Measurements from ENCODE around the gene TNIK.
"Not testable (repeated sequence)": the region's sequence is repeated elsewhere in the genome, so short reads cannot be mapped to it uniquely, and the experiment has no call there.

Gene TNIK

DNA sequence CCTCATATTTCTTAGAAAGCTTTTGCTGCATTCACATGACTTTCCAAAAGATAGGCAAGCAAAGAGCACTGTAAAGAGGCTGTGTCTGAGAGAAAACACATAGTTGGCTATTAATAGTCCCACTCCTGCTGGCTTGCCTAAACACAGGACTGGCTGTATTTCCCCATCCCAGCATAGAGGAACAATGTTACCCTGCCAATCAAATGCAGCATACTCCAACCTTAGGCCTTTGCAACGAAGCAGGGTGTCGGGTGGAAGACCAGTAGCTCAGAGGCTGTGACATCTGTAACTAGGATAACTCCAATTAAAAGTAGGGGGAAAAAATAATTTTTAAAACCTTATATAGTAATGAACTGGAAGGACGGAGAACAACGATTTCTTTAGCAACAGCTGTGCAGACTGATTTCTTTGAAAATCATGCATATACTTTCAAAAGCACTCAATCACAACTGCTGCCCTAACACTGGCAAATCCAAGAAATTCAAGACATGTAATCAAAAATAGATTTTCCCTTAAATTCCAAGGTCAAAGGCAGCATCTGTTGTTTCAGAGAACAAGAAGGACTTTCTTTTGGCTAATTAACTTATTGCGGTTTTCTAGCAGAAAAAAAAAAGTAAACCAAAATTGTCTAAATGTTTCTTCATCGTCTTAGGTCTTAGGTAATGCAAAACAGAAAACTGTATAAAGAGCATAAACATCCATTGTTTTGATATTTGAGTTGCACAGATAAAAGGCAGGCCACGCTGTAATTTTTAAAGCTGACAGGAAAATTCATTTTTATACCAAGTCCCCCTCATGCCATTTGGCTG is 139.3 kb downstream of the TNIK start:
- in situ Hi-C loops (cut with MboI; ENCODE audit: low sequenced_read_pairs), result no loop called here

DNA sequence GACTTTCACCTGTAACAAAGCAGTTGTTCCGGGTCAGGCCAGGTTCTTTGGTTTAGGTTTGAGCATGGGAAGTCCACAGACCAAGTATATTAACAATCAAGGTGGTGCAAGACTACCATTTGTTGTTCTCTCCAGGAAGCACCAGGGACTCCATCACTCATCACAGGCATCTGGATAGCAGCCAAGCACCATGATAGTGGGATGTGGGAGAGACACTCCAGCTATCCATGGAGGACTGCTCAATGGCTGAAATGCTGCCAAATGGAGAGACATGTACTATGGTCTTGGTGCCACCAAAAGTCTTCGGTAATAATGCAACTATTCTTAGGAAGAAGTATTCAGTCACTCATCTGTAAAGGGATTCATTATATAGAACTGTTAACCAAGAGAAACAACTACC is 143.0 kb downstream of the TNIK start:
- in situ Hi-C loops (cut with MboI; ENCODE audit: low sequenced_read_pairs), result no loop called here

DNA sequence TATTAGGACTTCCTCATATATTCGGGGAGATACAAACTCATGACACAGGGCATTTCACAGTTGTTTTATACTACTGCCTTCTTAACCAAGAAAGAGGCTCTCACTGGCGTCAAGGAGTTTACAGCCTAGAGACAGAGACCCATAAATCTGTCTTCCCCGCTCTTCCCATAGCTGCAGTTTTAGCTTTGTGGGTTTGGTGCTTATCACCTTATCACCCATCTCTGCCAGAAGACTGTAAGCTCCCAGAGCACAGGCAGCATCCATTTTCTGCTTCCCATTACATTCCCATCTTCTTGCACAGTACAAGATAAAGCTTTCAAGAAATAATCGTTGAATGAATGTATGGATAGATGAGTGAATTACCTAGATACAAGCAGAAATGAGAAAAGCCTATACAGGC is 144.3 kb downstream of the TNIK start:
- in situ Hi-C loops (cut with MboI; ENCODE audit: low sequenced_read_pairs), result no loop called here

DNA sequence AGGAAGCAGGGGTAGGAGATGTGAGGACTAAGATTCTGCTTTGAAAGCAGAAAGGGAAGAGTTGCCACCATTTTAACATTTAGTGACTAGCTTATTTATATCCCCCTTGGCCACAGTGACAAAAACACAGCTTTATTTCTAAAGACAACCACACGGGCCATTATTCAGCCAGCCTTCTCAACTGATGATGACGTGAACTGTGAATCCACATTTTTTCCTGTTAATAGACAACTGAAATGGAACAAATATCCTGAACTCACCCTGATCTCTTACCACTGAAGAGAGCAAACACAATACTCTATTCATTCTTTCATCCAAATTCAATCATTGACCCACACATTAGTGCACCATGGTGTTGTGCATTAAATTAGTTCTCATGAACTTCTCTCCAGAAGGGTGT is 145.1 kb downstream of the TNIK start:
- in situ Hi-C loops (cut with MboI; ENCODE audit: low sequenced_read_pairs), result no loop called here

DNA sequence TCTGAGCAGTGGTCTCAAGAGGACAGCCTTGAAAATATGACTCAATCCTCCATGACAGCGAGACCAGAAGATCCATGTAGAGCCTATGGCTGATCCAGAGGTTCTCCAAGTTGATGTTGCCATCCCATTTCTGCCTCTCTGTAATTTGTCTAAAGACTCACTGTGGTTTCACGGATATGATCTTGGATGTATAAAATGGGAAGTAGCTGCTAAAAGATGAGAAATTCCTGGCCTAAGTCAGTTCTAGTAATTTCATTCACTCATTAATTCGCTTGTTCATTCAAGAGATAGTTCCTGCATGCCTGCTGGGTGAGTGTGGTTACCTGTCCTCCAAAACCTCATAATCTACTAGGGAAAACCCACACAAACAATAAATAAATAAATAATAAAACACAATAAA is 145.9 kb downstream of the TNIK start:
- in situ Hi-C loops (cut with MboI; ENCODE audit: low sequenced_read_pairs), result no loop called here

DNA sequence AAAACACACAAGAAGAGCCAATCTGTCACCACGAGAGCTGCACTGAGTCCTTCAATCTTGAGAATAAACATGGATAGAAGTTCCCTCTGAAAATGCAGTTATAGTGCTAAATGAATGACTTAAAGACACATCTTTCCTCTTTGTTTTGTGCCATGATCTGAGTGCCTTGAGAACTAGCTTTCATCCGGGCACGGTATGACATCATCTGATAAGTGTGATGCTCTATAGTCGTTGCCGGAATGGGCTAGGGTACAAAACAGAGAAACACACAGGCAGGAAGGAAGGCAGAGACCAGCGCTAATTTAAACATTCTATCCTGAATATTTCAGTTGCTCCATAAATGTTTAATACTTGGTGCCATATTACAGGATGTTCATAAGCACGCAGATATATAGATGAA is 146.5 kb downstream of the TNIK start:
- in situ Hi-C loops (cut with MboI; ENCODE audit: low sequenced_read_pairs), result no loop called here

DNA sequence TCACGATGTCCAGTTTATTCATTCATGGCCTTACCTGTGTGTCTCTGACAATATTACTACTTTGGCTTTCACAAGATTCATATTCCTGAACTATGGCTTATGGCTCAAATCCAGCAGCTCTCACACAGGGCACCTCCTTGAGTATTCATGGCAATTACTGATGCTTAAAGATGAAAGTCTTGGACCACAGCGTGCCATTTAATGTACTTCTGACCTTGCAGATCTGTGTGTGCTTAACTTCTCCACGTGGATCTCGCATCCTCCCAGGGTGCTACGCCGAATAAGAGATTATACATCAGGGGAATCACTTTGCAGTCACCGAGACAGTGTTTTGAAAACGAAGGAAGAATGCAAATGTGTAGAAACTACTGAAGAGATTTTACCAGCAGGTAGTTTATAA is 147.5 kb downstream of the TNIK start:
- in situ Hi-C loops (cut with MboI; ENCODE audit: low sequenced_read_pairs), result no loop called here

DNA sequence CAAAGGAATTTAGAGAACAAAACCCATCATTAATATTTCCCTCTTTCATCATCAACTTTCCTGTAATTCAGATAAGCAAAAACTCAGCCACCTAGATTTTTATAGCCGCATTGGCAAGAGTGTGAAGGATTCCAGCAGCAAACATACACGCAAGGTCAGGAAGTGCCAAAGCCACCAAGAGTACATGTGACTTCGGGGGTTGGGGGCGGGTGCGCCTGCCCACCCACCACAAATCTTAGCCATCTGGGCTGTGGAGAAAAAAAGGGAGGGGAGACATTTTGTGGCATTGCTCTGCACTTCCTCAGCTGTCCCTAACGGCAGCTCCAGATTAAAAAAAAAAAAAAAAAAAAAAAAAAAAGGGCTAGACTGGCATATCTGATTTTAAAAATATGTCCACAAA is 148.4 kb downstream of the TNIK start:
- in situ Hi-C loops (cut with MboI; ENCODE audit: low sequenced_read_pairs), result no loop called here

DNA sequence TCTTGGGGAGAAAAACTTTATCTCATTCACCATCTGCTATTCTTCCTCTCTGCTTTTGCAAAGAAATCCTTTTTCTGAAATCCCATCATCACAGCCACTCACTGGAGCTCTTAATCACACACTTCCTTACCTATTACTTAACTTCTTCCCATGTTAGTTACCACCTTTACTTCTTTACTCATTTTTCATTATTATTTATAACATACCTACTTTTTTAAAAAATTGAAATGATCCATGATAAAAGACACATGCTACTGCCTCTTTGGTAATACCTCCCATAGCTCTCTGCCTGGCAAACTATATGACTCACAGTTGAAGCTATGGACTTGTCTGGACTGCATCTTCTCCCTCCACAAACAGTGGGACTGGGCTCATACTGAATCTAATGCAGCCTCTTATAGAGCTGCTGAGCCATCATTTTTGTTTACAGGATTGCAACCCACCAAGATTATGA is 150.3 kb downstream of the TNIK start:
- in situ Hi-C loops (cut with MboI; ENCODE audit: low sequenced_read_pairs), result no loop called here

DNA sequence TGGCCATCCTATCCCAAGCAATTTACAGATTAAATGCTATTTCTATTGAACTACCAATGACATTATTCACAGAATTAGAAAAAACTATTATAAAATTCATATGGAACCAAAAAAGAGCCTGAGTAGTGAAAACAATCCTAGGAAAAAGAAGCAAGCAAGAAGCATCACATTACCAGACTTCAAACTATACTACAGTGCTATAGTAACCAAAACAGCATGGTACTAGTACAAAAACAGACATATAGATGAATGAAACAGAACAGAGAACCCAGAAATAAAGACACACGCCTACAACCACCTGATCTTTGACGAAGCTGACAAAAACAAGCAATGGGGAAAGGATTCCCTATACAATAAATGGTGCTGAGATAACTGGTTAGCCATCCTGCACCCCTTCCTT is 152.2 kb downstream of the TNIK start:
- in situ Hi-C loops (cut with MboI; ENCODE audit: low sequenced_read_pairs), result no loop called here

DNA sequence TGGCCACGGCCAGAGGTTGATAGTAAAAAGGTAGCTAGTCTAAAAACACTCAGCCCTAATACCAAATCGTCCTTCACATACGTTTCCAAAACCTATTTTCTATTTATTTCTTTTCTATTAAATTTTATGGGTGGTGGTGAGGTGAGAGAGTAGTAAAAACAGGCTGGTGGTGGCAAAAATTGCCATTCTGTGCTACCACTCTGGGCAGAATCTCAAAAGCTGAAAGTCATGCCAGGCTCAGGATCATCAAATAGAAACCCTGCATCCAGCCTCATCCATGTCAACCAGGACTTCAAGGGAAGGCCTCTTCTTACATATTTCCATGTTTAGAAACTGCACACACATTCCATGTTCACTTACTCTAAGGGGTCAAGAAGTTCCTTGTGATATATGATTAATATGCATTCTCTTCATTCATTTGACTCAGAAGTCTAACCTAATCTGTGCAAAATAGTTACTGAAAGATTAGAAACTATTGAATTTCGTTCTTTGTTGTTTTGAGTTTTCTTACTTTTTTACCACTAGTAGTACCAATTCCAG is 153.1 kb downstream of the TNIK start:
- in situ Hi-C loops (cut with MboI; ENCODE audit: low sequenced_read_pairs), result no loop called here

DNA sequence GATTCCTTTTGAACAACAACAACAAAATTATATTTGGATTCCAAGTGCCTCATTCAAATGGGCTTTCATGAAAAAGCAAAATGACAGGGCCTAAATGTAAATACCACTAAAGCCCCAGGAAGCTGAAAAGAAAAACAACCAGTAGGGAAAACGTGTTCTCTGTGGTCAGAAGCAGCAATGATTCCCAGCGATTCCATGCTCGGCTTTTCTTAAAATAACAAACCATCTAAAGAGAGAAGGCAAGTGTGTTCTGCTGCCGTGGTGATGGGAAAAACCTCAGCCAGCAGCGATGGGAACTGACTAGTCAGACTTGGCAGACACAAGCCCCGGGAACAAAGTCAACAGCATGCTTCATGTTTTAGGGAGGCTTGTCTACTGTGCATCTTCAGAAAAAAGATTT is 153.6 kb downstream of the TNIK start:
- in situ Hi-C loops (cut with MboI; ENCODE audit: low sequenced_read_pairs), result no loop called here

DNA sequence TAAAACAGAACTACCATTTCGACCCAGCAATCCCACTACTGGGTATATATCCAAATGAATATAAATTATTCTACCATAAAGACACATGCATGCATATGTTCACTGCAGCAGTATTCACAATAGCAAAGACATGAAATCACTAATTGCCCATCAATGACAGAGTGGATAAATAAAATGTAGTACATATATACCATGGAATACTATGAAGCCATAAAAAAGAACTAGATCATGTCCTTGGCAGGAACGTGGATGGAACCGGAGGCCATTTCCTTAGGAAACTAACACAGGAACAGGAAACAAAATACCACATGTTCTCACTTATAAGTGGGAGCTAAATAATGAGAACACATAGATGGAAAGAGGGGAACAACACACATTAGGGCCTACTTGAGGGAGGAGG is 154.4 kb downstream of the TNIK start:
- in situ Hi-C loops (cut with MboI; ENCODE audit: low sequenced_read_pairs), result not testable (repeated sequence)

DNA sequence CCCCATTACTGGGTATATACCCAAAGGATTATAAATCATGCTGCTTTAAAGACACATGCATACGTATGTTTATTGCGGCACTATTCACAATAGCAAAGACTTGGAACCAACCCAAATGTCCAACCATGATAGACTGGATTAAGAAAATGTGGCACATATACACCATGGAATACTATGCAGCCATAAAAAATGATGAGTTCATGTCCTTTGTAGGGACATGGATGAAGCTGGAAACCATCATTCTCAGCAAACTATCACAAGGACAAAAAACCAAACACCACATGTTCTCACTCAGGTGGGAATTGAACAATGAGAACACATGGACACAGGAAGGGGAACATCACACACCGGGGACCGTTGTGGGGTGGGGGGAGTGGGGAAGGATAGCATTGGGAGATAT is 155.7 kb downstream of the TNIK start:
- in situ Hi-C loops (cut with MboI; ENCODE audit: low sequenced_read_pairs), result not testable (repeated sequence)

DNA sequence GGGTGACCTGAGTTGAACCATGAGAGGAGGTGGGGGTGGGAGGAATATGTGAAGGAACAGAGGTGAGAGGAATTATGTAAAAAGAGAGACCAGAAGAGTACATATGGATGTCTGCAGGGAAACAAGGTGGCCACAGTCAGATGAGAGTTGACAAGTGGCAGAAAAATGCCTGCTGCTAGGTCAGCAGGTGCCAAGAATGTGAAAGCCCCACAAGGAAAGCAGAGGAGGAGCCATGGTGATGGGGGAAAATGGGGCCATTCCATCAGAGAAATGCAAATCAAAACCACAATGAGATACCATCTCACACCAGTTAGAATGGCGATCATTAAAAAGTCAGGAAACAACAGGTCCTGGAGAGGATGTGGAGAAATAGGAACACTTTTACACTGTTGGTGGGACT is 156.2 kb downstream of the TNIK start:
- in situ Hi-C loops (cut with MboI; ENCODE audit: low sequenced_read_pairs), result not testable (repeated sequence)

DNA sequence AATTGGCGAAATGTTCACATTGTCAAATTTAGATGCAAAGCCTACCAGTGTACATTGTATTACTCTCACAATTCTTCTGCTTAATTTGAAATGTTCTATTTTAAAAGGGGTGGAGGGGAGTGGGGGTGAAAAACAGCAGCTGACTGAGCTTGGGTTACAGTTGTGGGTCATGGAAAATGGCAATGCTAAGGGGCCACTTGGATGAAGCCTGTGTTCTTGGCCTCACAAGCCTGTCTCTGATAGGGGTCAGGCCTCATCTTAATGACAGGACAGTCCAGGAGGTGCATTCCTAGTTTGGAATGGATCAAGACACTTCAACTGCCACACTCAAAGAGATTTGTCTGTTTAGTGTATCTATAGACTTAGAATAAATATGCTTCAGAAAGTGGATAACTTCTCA is 158.2 kb downstream of the TNIK start:
- in situ Hi-C loops (cut with MboI; ENCODE audit: low sequenced_read_pairs), result no loop called here

DNA sequence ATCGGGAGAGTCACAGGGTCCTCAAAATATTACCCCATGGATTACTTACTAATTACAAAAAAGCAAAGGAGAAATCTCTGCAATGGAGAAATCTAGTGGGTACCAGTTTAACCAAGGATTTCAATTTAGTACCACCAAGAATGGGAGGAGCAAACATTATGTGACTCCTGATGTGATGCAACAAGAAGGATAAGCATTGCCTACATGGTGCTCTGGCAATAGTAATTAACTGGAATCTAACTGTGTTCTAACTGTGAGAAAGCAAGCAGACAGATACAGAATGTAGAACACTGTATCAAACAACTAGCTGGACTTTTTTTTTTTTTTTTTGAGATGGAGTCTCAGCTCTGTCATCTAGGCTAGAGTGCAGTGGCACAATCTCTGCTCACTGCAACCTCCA is 159.2 kb downstream of the TNIK start:
- in situ Hi-C loops (cut with MboI; ENCODE audit: low sequenced_read_pairs), result no loop called here

DNA sequence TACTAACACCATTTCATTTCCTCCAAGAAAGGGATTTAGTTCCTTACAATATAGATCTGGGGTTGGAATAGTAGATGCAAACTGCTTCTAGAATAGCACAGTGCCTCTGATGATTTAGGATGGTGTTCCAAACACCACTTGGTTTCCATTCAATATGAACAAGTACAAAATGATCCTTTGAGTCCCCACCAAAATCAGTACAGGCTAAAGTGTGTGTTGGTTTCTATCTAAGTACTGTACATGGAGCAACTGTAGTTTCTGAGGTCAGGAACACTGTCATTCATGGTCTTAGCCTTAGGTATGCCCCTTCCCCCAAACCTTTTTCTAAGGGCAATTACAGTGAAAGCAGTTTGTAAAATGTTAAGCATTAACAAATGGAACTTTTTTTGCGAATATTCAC is 162.3 kb downstream of the TNIK start:
- in situ Hi-C loops (cut with MboI; ENCODE audit: low sequenced_read_pairs), result no loop called here

DNA sequence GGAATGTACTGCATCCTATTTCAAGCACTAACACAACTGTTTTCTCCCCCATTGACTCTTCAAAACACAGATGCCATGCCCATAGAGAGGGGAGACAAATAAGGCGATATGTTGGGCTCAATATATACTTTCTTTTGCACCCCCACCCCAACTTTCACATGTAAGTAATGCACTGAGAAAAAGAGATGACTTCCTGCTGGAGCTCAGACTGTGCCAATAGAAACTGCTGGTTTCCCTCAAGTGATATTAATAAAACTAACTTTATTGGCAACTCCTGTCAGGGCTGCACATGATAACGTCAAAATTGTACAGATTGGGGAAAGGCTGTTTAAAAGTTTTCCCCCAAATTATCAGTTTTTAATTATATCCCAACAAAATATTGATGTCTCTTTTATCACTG is 163.0 kb downstream of the TNIK start:
- in situ Hi-C loops (cut with MboI; ENCODE audit: low sequenced_read_pairs), result no loop called here

DNA sequence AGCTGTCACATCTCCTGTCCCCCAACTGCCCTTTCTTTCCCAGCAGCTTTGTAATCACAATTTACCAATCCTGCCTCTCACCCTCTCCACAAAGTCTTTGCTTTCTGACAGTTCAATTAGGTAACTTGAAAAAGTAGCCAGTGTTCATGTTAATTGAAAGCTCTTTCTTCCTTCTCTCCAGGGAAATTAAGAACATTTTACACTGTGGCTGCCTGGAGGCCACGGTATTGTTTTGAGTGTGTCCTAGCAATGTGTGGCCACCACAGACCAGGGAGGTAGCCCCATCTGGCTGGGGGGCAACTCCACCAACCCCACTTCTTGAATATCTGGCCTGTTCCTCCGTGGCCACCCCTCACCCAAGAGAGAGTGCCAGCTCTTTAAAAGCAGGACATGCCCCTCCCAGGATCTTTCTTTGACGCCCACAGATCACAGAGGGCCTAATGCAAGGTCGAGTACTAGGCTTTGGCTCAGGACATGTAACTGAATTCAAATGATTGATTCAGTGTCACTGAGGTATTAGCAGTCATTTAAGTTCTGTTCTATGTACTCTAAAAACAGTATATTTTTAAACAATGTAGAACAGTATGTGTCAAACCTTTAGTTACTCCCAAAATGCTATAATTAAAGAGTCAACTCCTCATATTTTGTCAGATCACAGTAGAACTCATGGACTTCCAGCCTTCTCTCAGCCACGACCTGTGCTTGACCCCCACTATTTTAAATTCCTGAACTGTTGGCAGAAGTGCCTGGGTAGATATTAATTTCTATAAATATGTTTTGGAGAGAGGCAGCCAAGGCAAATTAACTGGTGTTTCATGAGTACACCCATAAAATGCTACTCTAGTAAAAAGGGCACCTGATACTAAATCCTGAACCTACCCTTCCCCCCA is 164.5 kb downstream of the TNIK start:
- in situ Hi-C loops (cut with MboI; ENCODE audit: low sequenced_read_pairs), result no loop called here

DNA sequence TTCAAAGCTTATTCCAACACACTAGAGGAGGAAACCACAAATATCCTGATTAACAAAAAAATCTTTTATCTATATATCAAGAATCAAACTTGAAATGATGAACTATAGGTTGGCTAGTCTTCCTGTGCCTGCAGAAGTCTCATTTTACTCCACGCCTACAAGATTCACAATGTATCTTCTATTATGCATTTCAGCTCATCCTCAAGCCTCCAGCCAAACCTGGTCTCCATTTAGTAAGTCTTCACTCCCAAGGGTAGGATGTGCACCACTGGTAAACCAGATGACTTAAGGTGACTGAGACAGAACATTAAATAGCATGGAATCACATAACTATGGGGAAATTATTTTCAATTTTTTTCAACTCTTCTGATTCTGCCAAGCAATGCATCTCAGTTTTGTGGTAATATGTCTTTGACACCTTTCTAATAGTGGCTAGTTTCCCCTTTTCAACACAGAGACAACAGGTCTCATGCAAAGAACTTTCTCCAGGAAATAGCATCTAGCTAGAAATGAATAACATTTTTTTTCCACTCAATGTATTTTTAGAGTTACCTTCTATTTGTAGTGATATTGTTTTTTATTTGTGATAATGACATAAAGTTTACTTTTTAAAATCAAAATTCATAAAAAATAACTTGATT is 166.9 kb downstream of the TNIK start:
- in situ Hi-C loops (cut with MboI; ENCODE audit: low sequenced_read_pairs), result no loop called here

Data from HL-60/S4 (cell line).